Raji (cell line): Measurements from ENCODE around the gene THG1L.

Experiments used
- POLR2A ChIP-seq: IDR thresholded peaks from 2 replicates; pipeline ENCODE4 v1.6.1; 2011; ENCODE audit warnings: low read depth, low read length, control low read depth; ENCODE audit not compliant: insufficient read depth

The THG1L gene

GRCh38 chr5:157747766-157748700 lies 16.8 kb downstream of the THG1L start:
- TF ChIP-seq POLR2A, result no peak

- TF ChIP-seq POLR2A, result no peak
Measured at GRCh38 chr5:157748760-157749461, 17.7 kb downstream of the THG1L start.

GRCh38 chr5:157749462-157749799 lies 18.2 kb downstream of the THG1L start:
- no peak for TF ChIP-seq POLR2A

- TF ChIP-seq POLR2A, result no peak
Measured at GRCh38 chr5:157750320-157750719, 19.1 kb downstream of the THG1L start.

- TF ChIP-seq POLR2A, result no peak
Measured at GRCh38 chr5:157756122-157756521, 24.9 kb downstream of the THG1L start.

GRCh38 chr5:157758706-157759105 lies 27.5 kb downstream of the THG1L start:
- no peak for TF ChIP-seq POLR2A

GRCh38 chr5:157761690-157762621 lies 30.7 kb downstream of the THG1L start:
- TF ChIP-seq POLR2A, result no peak

GRCh38 chr5:157764531-157764930 lies 33.3 kb downstream of the THG1L start:
- TF ChIP-seq POLR2A, result no peak

GRCh38 chr5:157766442-157766841 lies 35.2 kb downstream of the THG1L start:
- TF ChIP-seq POLR2A, result no peak

- TF ChIP-seq POLR2A, result no peak
Measured at GRCh38 chr5:157766902-157767301, 35.7 kb downstream of the THG1L start.

GRCh38 chr5:157767689-157768088 lies 36.5 kb downstream of the THG1L start:
- TF ChIP-seq POLR2A, result no peak

GRCh38 chr5:157770665-157771064 lies 39.4 kb downstream of the THG1L start:
- TF ChIP-seq POLR2A, result no peak

- no peak for TF ChIP-seq POLR2A
Measured at GRCh38 chr5:157772127-157772526, 40.9 kb downstream of the THG1L start.

- no peak for TF ChIP-seq POLR2A
Measured at GRCh38 chr5:157778121-157778805, 47.0 kb downstream of the THG1L start.

GRCh38 chr5:157779221-157779620 lies 48.0 kb downstream of the THG1L start:
- TF ChIP-seq POLR2A, result no peak

- TF ChIP-seq POLR2A, result no peak
Measured at GRCh38 chr5:157785801-157786200, 54.6 kb downstream of the THG1L start.
